ENCODE measurements around the gene BRINP1.

DNA sequence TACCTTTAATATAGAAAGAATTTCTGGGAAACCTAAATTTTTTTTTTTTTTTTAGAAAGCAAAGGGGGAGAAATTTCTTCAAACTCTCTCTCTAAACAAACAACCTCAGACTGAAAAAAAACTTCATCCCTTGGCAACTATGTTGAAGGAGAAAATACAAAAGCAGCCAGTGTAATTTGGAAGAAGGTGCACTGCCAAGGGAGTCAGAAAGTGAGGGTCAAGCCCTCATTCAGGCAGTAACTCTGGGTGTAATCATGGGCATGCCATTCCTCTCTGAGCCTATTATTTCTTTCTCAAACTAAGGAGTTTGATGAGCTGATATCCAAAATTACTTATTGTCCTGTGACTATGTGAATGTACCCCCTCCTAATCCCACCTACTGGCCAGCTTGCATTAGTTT is 203.1 kb downstream of the BRINP1 start:
- TF ChIP-seq SP1 (IDR thresholded peaks at IDR 0.05; ENCODE audit: low read depth, low read length) (no peak), SAP30 (IDR thresholded peaks at IDR 0.05; ENCODE audit: insufficient read depth, insufficient replicate concordance, low read length) (no peak), POLR2A (IDR thresholded peaks at IDR 0.05; ENCODE audit: control extremely low read depth in 1 of 2, low read depth in 2 of 2, low read length in 2 of 2) (no peak), KDM5A (IDR thresholded peaks at IDR 0.05; ENCODE audit: low read length) (no peak), RBBP5 (IDR thresholded peaks at IDR 0.05; ENCODE audit: borderline replicate concordance, low read depth, low read length) (no peak), CHD2 (IDR thresholded peaks at IDR 0.05; ENCODE audit: low read length) (no peak)
- TF ChIP-seq, protein P1, sequence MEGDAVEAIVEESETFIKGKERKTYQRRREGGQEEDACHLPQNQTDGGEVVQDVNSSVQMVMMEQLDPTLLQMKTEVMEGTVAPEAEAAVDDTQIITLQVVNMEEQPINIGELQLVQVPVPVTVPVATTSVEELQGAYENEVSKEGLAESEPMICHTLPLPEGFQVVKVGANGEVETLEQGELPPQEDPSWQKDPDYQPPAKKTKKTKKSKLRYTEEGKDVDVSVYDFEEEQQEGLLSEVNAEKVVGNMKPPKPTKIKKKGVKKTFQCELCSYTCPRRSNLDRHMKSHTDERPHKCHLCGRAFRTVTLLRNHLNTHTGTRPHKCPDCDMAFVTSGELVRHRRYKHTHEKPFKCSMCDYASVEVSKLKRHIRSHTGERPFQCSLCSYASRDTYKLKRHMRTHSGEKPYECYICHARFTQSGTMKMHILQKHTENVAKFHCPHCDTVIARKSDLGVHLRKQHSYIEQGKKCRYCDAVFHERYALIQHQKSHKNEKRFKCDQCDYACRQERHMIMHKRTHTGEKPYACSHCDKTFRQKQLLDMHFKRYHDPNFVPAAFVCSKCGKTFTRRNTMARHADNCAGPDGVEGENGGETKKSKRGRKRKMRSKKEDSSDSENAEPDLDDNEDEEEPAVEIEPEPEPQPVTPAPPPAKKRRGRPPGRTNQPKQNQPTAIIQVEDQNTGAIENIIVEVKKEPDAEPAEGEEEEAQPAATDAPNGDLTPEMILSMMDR (IDR thresholded peaks at IDR 0.05; ENCODE audit: control extremely low read depth in 1 of 3, insufficient read depth in 1 of 3, low read depth in 1 of 3, low read length in 3 of 3), result no peak
